ENCODE measurements around the gene LRMDA. TPM values are rescaled to one million over a fixed set of nuclear protein-coding genes. Genes with fewer than 3 reads are reported as not detected.
"Not testable (repeated sequence)": the region's sequence is repeated elsewhere in the genome, so short reads cannot be mapped to it uniquely, and the experiment has no call there.

LRMDA gene
- total RNA-seq, 4 donors from 2014 or later: 0.76 to 6.4 (median 1.3) TPM

DNA sequence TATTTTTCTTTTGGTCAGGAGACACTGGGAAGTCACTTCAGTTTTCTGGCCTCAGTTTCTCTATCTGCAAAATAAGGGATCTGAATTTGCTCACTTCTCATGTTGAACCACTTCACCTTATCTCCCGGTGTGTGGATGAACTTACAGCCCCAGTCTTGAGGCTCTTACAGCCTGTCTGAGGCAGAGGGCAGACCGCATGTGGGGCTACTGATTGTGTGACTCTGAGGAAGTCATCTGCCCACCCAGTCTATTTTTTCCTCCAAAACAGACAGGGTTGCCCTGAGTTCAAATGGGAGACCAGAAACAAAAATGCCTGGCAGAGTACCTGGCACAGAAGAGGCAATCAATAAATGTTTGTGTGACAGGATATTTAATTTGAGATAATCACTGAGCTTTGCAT is 78.3 kb downstream of the LRMDA start:
- intact Hi-C loops (cut with DNase I; ENCODE audit: low total_unique reads): no loop called here
- TF ChIP-seq, protein P1, sequence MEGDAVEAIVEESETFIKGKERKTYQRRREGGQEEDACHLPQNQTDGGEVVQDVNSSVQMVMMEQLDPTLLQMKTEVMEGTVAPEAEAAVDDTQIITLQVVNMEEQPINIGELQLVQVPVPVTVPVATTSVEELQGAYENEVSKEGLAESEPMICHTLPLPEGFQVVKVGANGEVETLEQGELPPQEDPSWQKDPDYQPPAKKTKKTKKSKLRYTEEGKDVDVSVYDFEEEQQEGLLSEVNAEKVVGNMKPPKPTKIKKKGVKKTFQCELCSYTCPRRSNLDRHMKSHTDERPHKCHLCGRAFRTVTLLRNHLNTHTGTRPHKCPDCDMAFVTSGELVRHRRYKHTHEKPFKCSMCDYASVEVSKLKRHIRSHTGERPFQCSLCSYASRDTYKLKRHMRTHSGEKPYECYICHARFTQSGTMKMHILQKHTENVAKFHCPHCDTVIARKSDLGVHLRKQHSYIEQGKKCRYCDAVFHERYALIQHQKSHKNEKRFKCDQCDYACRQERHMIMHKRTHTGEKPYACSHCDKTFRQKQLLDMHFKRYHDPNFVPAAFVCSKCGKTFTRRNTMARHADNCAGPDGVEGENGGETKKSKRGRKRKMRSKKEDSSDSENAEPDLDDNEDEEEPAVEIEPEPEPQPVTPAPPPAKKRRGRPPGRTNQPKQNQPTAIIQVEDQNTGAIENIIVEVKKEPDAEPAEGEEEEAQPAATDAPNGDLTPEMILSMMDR (IDR thresholded peaks at IDR 0.05): no peak
- no peak for TF ChIP-seq POLR2A (IDR thresholded peaks at IDR 0.05)
- 93 to 100% methylated on average over 2 of the region's 2 CpGs for WGBS, 2 donors
- DNase-seq (ENCODE audit: low spot score in 2 of 2): no peak
- H3K4me3 ChIP-seq (ENCODE audit: low read depth, poor library complexity, severe bottlenecking): no peak overlapping the region

DNA sequence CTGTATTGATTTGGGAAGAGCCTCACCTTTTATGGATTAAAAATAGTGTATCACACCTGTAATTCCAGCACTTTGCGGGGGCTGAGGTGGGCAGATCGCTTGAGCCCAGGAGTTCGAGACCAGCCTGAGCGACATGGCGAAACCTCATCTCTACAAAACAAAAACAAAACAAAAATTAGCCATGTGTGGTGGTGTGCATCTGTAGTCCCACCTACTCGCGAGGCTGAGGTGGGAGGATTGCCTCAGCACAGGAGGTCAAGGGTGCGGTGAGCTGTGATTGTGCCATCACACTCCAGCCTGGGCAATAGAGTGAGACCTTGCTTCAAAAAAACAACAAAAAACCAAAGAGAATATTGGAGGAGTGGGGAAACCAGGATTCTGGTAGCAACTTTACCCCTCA is 79.6 kb downstream of the LRMDA start:
- intact Hi-C loops (cut with DNase I; ENCODE audit: low total_unique reads): no loop called here
- WGBS, 2 donors: 97% methylated on average over 8 of the region's 8 CpGs
- TF ChIP-seq, protein P1 (IDR thresholded peaks at IDR 0.05): no peak
- no peak for TF ChIP-seq POLR2A (IDR thresholded peaks at IDR 0.05)
- H3K4me3 ChIP-seq (ENCODE audit: low read depth, poor library complexity, severe bottlenecking): no peak overlapping the region
- DNase-seq (ENCODE audit: low spot score in 2 of 2): no peak

GRCh38 chr10:75512203-75512933 is 80.9 kb downstream of the LRMDA start:
- no peak for DNase-seq (ENCODE audit: low spot score in 2 of 2)
- intact Hi-C loops (cut with DNase I; ENCODE audit: low total_unique reads): no loop called here
- no peak for TF ChIP-seq POLR2A (IDR thresholded peaks at IDR 0.05)
- TF ChIP-seq, protein P1 (IDR thresholded peaks at IDR 0.05): no peak
- H3K4me3 ChIP-seq (ENCODE audit: low read depth, poor library complexity, severe bottlenecking): no peak overlapping the region
- 40 to 47% methylated on average over 8 of the region's 8 CpGs for WGBS, 2 donors

DNA sequence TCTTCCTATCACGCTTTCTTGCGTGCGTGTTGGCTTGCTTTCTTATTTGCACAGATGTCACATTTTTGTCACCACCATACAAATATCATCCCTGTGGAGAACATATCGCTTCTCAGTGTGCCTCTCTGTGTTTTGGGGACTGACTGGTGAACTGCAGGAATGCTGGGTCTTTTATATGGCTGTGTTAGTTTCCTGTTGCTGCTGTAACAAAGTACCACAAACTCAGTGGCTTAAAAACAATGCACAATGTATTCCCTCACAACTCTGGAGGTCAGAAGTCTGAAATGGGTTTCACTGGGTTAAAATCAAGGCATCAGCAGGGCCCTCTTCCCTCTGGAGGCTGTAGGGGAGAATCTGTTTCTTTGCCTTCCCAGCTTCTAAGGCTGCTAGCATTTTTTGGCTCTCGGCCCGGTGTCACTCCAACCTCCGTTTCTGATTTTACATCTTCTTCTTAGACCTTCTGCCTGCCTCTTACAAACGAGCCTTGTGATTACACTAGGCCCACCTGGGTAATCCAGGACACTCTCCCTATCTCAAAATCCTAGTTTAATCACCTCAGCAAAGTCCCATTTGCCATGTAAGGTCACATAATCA is 82.0 kb downstream of the LRMDA start:
- no peak for TF ChIP-seq POLR2A (IDR thresholded peaks at IDR 0.05)
- TF ChIP-seq, protein P1 (IDR thresholded peaks at IDR 0.05): no peak
- DNase-seq (ENCODE audit: low spot score in 2 of 2): no peak
- no peak overlapping the region for H3K4me3 ChIP-seq (ENCODE audit: low read depth, poor library complexity, severe bottlenecking)
- intact Hi-C loops (cut with DNase I; ENCODE audit: low total_unique reads): no loop called here
- 63 to 75% methylated on average over 8 of the region's 8 CpGs for WGBS, 2 donors

DNA sequence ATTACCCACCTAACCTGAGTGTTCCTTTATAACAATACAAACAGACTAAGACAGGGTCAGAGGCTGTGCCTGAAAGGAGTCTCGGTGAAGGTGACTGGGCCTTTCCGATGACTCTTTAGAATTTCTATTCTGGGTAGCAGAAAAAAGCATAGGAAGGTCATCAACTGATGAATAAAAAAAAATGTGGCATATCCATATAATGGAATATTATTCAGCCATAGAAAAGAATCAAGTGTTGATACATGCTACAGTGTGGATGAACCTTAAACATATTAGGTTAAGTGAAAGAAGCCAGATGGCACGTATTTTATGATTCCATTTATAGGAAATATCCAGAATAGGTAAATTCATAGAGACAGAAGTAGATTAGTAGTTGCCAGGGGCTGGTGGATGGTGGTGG is 83.4 kb downstream of the LRMDA start:
- no peak for DNase-seq (ENCODE audit: low spot score in 2 of 2)
- WGBS, 2 donors: 97 to 99% methylated on average over 3 of the region's 3 CpGs
- no peak overlapping the region for H3K4me3 ChIP-seq (ENCODE audit: low read depth, poor library complexity, severe bottlenecking)
- TF ChIP-seq, protein P1 (IDR thresholded peaks at IDR 0.05): no peak
- TF ChIP-seq POLR2A (IDR thresholded peaks at IDR 0.05): no peak
- intact Hi-C loops (cut with DNase I; ENCODE audit: low total_unique reads): no loop called here

GRCh38 chr10:75516154-75516553 is 84.7 kb downstream of the LRMDA start:
- H3K4me3 ChIP-seq (ENCODE audit: low read depth, poor library complexity, severe bottlenecking); DNase-seq (ENCODE audit: low spot score in 2 of 2); intact Hi-C loops (cut with DNase I; ENCODE audit: low total_unique reads): not testable (repeated sequence)
- WGBS, 2 donors: 65 to 78% methylated on average over 2 of the region's 2 CpGs

DNA sequence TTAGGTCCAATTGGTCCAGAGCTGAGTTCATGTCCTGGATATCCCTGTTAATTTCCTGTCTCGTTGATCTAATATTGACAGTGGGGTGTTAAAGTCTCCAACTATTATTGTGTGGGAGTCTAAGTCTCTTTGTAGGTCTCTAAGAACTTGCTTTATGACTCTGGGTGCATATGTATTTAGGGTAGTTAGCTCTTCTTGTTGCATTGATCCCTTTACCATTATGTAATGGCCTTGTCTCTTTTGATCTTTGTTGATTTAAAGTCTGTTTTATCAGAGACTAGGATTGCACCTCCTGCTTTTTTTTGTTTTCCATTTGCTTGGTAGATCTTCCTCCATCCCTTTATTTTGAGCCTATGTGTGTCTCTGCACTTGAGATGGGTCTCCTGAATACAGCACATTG is 87.8 kb downstream of the LRMDA start:
- WGBS, 2 donors: 86 to 93% methylated on average over 1 of the region's 1 CpG
- intact Hi-C loops (cut with DNase I; ENCODE audit: low total_unique reads); H3K4me3 ChIP-seq (ENCODE audit: low read depth, poor library complexity, severe bottlenecking); DNase-seq (ENCODE audit: low spot score in 2 of 2): not testable (repeated sequence)

DNA sequence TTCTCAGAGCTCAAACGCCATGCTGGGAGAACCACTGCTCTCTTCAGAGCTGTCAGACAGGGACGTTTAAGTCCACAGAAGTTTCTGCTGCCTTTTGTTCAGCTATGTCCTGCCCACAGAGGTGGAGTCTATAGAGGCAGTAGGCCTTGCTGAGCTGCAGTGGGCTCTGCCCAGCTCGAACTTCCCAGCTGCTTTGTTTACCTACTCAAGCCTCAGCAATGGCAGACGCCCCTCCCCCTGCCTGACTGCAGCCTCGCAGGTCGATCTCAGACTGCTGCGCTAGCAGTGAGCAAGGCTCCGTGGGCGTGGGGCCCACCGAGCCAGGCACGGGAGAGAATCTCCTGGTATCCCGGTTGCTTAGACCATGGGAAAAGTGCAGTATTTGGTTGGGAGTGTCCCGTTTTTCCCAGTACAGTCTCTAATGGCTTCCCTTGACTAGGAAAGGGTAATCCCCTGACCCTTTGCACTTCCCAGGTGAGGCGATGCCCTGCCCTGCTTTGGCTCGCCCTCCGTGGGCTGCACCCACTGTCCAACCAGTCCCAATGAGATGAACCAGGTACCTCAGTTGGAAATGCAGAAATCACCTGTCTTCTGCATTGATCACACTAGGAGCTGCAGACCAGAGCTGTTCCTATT is 89.9 kb downstream of the LRMDA start:
- H3K4me3 ChIP-seq (ENCODE audit: low read depth, poor library complexity, severe bottlenecking); DNase-seq (ENCODE audit: low spot score in 2 of 2): not testable (repeated sequence)
- WGBS, 2 donors: 75 to 90% methylated on average over 15 to 16 of the region's 16 CpGs
- intact Hi-C loops (cut with DNase I; ENCODE audit: low total_unique reads): loop anchor here (5.0 kb wide), 1 partner anchor 1206 kb away; no protein-coding TSS in a partner anchor
